Activated CD8-positive, alpha-beta memory T cell treated with anti-CD3 and anti-CD28 coated beads, Interleukin-2, amount 50 U/mL, for 1 hour (primary cell): ENCODE results near the gene SHE.

Source experiments
- DNase-seq: peaks from one replicate; pipeline ENCODE4 v3.0.0-alpha.2; 2020; ENCODE audit errors: extremely low read depth

SHE gene

GRCh38 chr1:154446292-154446691 is 55.9 kb downstream of the SHE start:
- DNase-seq, result no peak

DNA sequence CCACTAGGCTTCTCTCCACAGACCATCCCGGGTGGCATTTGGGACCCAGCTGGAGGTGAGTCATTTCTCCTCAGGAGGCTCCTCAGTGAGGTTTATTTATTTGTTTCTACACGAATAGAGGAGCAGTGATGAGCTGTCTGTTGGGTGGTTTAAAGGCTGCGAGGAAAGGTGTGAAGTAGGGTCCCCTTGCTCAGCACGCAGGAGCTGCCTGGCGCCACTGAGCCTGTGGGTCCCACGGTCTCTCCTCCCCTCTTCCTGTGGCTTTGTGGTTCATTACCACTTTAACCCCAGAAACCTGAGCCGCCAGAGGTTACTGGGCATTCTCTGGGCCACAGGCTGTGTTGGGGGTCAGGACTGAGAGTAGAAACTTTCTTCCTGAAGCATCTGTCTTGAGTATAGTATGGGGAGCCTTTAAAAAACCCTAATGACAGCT is 57.2 kb downstream of the SHE start:
- DNase-seq, result no peak

DNA sequence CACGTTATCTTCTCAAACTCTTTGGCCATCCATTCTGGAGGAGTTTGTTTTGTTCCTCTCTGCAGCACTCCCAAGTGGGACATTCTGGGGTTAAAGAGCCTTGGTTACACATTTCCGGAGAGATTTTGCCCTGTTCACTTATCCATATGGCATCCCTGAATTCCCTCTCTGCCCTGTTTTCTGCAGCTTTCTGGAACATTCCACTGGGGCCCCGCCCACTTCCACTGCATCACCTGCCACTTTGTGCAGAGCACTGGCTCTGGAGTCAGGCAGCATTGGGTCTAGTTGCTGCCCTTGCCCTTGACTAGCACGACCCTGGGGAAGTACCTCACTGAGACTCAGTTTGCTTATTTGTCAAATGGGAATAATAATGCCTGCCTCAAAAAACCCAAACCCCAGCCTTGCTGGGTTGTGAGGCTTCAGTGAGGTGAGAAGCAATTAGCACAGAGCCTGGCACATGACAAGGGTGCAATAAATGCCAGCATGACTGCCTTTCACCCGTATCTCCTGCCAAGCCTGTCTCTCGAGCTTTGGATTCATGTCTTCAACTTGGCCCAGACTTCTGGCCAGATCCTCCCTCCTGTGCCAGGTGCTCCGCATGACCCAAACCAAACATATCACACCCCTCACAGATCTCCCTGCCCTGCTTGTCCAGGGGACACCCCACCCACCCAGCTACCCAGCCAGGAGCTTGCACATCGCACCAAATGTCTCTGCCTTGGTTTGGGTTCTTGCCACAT is 58.8 kb downstream of the SHE start:
- DNase-seq, result no peak

- no peak for DNase-seq
These were observed 60.0 kb downstream of the SHE start for GRCh38 chr1:154442006-154442740.

DNA sequence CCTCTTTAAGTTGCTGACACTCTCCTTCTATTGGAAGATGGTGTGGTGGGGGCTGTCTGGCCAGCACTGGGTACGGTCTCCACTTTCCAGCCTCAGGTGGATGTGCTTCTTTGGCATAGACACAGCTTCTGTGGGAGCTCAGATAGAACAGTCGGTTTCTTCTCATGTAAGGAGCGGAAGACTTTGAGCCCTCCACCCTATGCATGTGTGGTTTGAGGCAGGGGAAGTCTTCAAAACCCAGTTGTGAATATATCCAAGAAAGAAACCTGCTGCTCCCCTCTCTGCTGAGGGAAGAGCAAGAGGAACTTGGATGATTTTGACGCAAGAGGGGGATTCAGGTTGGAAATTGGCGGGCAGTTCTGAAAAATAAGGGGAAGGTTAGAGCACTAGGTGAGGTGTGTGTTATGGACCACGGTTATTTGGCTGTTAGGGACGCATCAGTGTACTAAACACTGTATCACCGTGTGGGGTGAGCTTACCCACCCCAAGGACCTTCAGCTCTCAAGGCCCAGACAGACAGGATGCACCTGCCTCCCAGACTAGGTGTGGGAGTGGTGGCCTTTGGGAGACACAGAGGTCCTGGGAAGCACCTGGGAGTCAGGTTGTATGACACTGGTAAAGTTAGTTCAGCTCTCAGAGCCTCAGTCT is 60.8 kb downstream of the SHE start:
- DNase-seq, result no peak

DNA sequence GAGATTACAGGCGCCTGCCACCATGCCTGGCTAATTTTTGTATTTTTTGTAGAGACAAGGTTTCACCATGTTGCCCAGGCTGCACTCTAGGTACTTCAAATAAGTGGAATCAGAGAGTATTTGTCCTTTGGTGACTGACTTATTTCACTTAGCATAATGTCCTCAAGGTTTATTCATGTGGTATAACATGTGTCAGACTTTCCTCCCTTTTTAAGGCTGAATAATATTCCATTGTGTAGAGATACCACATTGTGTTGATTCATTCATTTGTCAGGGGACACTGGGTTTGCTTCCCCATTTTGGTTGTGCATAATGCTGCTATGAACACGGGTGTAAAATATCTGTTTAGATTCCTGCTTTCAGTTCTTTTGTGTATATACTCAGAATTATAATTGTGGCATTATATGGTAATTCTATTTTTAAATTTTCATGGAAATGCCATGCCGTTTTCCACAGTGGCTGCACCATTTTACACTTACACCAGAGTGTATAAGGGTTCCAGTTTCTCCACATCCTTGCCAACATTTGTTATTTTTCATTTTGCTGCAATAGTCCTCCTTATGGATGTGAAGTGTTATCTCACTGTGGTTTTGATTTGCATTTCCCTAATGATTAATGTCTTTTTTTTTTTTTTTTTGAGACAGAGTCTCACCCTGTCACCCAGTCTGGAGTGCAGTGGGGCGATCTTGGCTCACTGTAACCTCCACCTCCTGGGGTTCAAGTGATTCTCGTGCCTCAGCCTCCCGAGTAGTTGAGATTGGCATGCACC is 62.0 kb downstream of the SHE start:
- no peak for DNase-seq

- no peak for DNase-seq
These were observed 65.8 kb downstream of the SHE start for GRCh38 chr1:154436433-154436832.

- DNase-seq, result no peak
These were observed 66.5 kb downstream of the SHE start for GRCh38 chr1:154435599-154436200.

DNA sequence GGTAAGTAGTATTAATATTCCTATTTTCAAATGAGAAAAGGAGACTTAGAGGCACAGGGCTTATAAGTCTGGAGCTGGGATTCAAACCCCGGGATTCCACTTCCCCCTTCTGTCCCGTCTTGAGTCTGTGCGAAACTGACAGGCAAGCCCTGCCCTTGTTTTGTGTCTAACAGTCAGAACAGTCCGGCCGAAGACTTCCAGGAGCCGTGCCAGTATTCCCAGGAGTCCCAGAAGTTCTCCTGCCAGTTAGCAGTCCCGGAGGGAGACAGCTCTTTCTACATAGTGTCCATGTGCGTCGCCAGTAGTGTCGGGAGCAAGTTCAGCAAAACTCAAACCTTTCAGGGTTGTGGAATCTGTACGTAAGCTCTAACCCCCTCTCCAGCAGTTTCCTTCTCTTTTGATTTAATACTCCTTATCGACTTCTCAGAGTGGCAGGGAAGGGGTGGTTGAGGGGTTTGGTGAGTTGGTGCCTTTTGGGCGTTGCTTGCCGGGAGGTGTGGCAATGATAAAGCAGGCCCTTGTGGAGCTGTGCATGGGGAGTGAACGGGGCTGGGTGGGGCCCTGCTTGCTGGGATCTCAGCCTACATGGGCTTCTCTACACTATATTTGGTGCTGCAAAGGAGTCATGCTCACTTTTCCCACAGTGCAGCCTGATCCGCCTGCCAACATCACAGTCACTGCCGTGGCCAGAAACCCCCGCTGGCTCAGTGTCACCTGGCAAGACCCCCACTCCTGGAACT is 67.7 kb downstream of the SHE start:
- no peak for DNase-seq

DNA sequence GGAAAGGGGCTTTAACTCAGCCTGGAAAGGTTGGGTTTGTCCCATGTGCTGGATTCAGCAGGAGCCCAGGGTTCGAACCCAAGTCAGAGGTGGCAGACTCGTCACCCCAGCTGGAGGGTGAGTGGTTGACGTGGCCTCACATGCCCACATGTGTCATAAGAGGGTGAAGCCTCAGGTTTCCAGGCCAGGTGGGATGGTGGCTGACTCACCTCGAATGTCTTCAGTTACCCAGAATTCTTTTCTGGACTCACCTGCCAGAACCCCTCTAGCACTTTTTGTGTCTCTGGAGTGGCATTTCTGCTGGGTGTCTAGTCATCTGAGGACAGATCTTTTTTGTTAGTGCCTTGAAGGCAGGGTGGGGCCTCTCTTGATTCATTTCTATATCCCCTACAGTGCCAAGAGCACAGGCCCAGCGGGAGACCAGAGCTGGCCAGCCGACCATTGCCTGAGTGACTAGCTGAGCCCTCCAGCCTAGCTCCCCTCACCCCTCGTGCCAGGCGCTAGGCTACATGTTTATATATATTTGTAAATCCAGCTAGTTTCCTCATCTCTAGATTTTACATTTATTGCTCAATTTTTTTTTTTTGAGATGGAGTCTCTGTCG is 68.9 kb downstream of the SHE start:
- DNase-seq, result no peak

DNA sequence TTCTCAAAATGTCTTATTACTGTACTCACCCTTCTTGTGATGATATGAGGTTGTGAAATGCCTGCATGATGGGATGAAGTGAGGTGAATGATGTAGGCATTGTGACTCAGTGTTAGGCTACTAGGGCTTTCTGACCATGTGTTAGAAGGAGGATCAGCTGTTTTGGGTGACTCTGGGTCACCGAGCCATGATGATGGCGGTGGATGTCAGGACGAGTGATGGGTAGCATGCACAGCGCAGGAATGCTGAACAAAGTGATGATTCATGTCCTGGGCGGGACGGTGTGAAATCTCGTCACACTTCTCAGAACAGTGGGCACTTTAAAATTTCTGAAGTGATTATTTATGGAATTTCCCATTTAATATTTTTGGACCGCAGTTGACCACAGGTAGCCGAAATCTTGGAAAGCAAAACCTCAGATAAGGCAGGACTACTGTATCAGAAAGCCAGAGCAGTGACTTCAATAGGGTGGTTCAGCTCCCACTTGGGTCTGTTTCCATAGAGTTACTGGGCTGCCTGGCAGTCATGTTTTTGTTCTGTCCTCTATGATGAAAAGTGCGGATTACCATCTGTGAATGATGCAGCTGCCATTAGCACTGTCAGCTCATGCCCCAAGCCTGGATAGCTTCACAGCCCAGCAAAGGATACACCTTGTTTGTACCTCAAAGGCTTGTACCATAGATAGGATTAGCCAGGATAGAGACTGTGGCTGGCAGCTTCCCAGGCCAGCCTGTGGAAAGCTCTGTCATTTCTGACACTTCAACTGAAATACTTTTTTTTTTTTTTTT is 70.4 kb downstream of the SHE start:
- DNase-seq, result no peak

DNA sequence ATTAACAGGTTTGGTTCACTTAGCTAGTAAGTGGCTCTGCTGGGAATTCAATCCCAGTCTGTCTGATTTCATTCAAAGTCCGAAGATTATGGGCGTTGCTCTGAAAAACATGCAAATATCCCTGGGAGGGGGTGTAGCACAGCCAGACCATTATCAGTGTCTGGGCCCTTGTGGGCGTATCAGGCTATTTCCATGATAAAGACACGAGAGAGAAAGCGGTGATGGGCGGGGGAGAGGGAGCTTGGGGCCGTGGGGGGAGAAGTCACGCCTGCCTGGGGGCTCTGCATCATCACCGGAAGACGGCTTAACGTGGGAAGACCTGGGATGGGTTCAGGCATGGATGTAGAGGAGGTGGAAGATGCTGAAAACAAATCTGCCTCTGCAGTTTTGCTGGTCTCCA is 71.3 kb downstream of the SHE start:
- no peak for DNase-seq

- no peak for DNase-seq
These were observed 72.2 kb downstream of the SHE start for GRCh38 chr1:154429841-154430611.
